K562 (cell line): ENCODE measurements around the gene CPSF6. TPM values are rescaled to one million over a fixed set of nuclear protein-coding genes. Genes with fewer than 3 reads are reported as not detected.

Source experiments
- ATAC-seq: fragments of 200-7000 bp; cut with Tn5 transposase; 3 replicates; pipeline ENCODE4 v1.9.1; 2020; ENCODE audit warnings: moderate library complexity
- BruUV-seq: library from RNA; stranded (reverse); fragments of 400-500 nt; replicated peaks from 2 replicates; lab custom pipeline; 2021; lab: Mats Ljungman, UMichigan
- CTCF ChIA-PET: fragments of 300-600 bp; formaldehyde crosslinking; extraction: SDS; loops from one replicate; lab custom pipeline; 2021; ENCODE audit warnings: low intra/inter-chr PET ratio; lab: Yijun Ruan, JAX
- POLR2A ChIA-PET: fragments of 300-600, 350-650 bp; sonication (Branson Sonifier 250); formaldehyde crosslinking; extraction: SDS; loops from one replicate; lab custom pipeline; 2021; ENCODE audit warnings: antibody characterized with exemption, inconsistent platforms; lab: Yijun Ruan, JAX
- DNase-seq, 4 experiments: peaks; one replicate each; pipeline versions ENCODE4 v3.0.0 to v3.0.0-alpha.2; 2011 to 2018; ENCODE audit warnings: low spot score in 3 of 4, mixed read lengths in 3 of 4; ENCODE audit errors: extremely low read depth in 1 of 4
- FAIRE-seq: peaks from 2 replicates; lab custom pipeline; 2011; peaks lifted over from hg19 to GRCh38; lab: Jason Lieb, UNC
- H2AFZ ChIP-seq: 2 replicates; pipeline ENCODE4 v1.6.0; 2011; ENCODE audit warnings: low read depth, low read length, control low read depth, inconsistent platforms
- H3K27ac ChIP-seq: fragments of 200-600 bp; 3 replicates; pipeline ENCODE4 v1.8.0; 2011; ENCODE audit warnings: low read depth, mild to moderate bottlenecking, control low read depth, inconsistent platforms, low read length, moderate library complexity, mixed read lengths; ENCODE audit errors: extremely low read depth
- H3K27me3 ChIP-seq, 2 experiments: fragments of 300-600 bp in 1 of 2; 2 replicates in 1 of 2; 3 replicates in 1 of 2; pipeline versions ENCODE4 v1.6.0 to v1.8.0; 2011; ENCODE audit warnings: inconsistent platforms in 2 of 2, low read length in 2 of 2, mild to moderate bottlenecking in 1 of 2, mixed read lengths in 1 of 2, moderate library complexity in 1 of 2; ENCODE audit not compliant: control insufficient read depth in 2 of 2, insufficient read depth in 2 of 2
- H3K36me3 ChIP-seq: fragments of 300-600 bp; 3 replicates; pipeline ENCODE4 v1.8.0; 2011; ENCODE audit warnings: mild to moderate bottlenecking, low read length, inconsistent platforms; ENCODE audit not compliant: control insufficient read depth, insufficient read depth
- H3K4me1 ChIP-seq, 2 experiments: fragments of 200-600 bp in 1 of 2; replicated peaks in 1 of 2; 2 replicates in 1 of 2; 3 replicates in 1 of 2; pipeline versions ENCODE4 v1.5.1 to v1.8.0; 2011; ENCODE audit warnings: inconsistent platforms in 2 of 2, low read length in 2 of 2, mild to moderate bottlenecking in 1 of 2, mixed read lengths in 1 of 2, moderate library complexity in 1 of 2; ENCODE audit not compliant: control insufficient read depth in 2 of 2, insufficient read depth in 2 of 2
- H3K4me2 ChIP-seq: 2 replicates; pipeline ENCODE4 v1.6.1; 2011; ENCODE audit warnings: low read length, control low read depth, inconsistent platforms, mixed read lengths; ENCODE audit not compliant: insufficient read depth
- H3K4me3 ChIP-seq: fragments of 200-600 bp; sonication (generic), shearing (Covaris generic); 2 replicates; pipeline ENCODE4 v1.5.1; 2016; ENCODE audit warnings: control low read depth, inconsistent platforms
- H3K79me2 ChIP-seq: fragments of 200-600 bp; 3 replicates; pipeline ENCODE4 v1.8.0; 2011; ENCODE audit warnings: low read length, inconsistent platforms; ENCODE audit not compliant: control insufficient read depth, insufficient read depth
- H3K9ac ChIP-seq, 2 experiments: 2 replicates each; pipeline versions ENCODE4 v1.6.0 to v1.6.1; 2011; ENCODE audit warnings: low read depth in 2 of 2, low read length in 2 of 2, control low read depth in 1 of 2, inconsistent platforms in 1 of 2, mild to moderate bottlenecking in 1 of 2, mixed read lengths in 1 of 2; ENCODE audit not compliant: insufficient read depth in 1 of 2
- H3K9me1 ChIP-seq: one replicate; pipeline ENCODE4 v1.6.0; 2011; ENCODE audit warnings: inconsistent platforms, mild to moderate bottlenecking, low read length, moderate library complexity; ENCODE audit not compliant: control insufficient read depth, insufficient read depth
- H3K9me3 ChIP-seq: replicated peaks from 2 replicates; pipeline ENCODE4 v1.5.1; 2011; ENCODE audit warnings: low read depth, low read length, inconsistent platforms; ENCODE audit not compliant: control insufficient read depth, insufficient read depth
- H4K20me1 ChIP-seq: replicated peaks from 2 replicates; pipeline ENCODE4 v1.6.1; 2011; ENCODE audit warnings: low read length, inconsistent platforms, mixed read lengths; ENCODE audit not compliant: control insufficient read depth, insufficient read depth
- CBX3 ChIP-seq, 2 experiments: IDR thresholded peaks; 1 replicate in 1 of 2; 2 replicates in 1 of 2; pipeline ENCODE4 v1.6.1; 2012; ENCODE audit warnings: inconsistent platforms in 2 of 2, low read length in 2 of 2, borderline replicate concordance in 1 of 2, control low read depth in 1 of 2
- FIP1L1 ChIP-seq: fragments of 200-400 bp; formaldehyde crosslinking; IDR thresholded peaks from 2 replicates; pipeline ENCODE4 v1.6.1; 2018; ENCODE audit warnings: mild to moderate bottlenecking, low read depth, low read length; ENCODE audit not compliant: poor library complexity, severe bottlenecking
- PHTF2 ChIP-seq: fragments of 250-450 bp; sonication (Bioruptor Pico); IDR thresholded peaks from 2 replicates; pipeline ENCODE4 v1.5.0; 2021; ENCODE audit warnings: mild to moderate bottlenecking
- TRIM28 ChIP-seq: fragments of 450-650 bp; IDR thresholded peaks from 2 replicates; pipeline ENCODE4 v1.6.1; 2017
- ZNF324 ChIP-seq: fragments of 250-450 bp; sonication (Bioruptor Pico); IDR thresholded peaks from 2 replicates; pipeline ENCODE4 v1.4.0; 2020; ENCODE audit warnings: mild to moderate bottlenecking
- WGBS: fragments of 100-300 bp; shearing (Covaris generic); methylation state at CpG from one replicate; pipeline ENCODE4 v1.1.6; 2016; ENCODE audit warnings: low coverage, mixed read lengths; ENCODE audit not compliant: insufficient coverage; ENCODE audit errors: missing lambda C conversion rate; 5-methylcytosine and 5-hydroxymethylcytosine counted together
- in situ Hi-C: fragments of 300-500 bp; cut with MboI; formaldehyde crosslinking; loops from 4 replicates; pipeline ENCODE4 v1.15.0; 2018; ENCODE audit warnings: inconsistent platforms, mixed read lengths
- intact Hi-C: fragments of 100-400 bp; cut with micrococcal nuclease; formaldehyde crosslinking; loops from 2 replicates; pipeline ENCODE4 v1.14.2; 2022
- polyA plus RNA-seq, 8 experiments: library from polyadenylated mRNA; depleted of rRNA in 4 of 8; stranded (reverse) in 5 of 8; unstranded in 3 of 8; fragments of >200 nt; fragmentation: Nextera tagmentation in 2 of 8; fragmentation: Illumina TruSeq in 1 of 8; extraction: Ambion mirVana in 2 of 8; extraction: Trizol in 1 of 8; gene quantifications; 2 replicates each; pipeline versions ENCODE4 v1.2.1 to v1.2.3, GENCODE V29; 2011 to 2014; ENCODE audit warnings: inconsistent platforms in 1 of 8, missing spikeins in 1 of 8
- total RNA-seq, 7 experiments: library from RNA; depleted of rRNA in 6 of 7; stranded (reverse); fragments of >200 nt in 6 of 7; fragmentation: Illumina TruSeq in 2 of 7; extraction: Trizol in 2 of 7; gene quantifications; 2 replicates each; pipeline versions ENCODE4 v1.2.1 to v1.2.3, GENCODE V29; 2011 to 2021; ENCODE audit warnings: low replicate concordance in 1 of 7
- TF ChIP-seq, protein P1 (sequence below): sonication (generic); IDR thresholded peaks from 2 replicates; pipeline ENCODE4 v1.6.1; 2016

The CPSF6 gene
- total and polyA plus RNA-seq, 9 of the 15 experiments (the other 6 are each of a cell fraction or from before 2014, with no cell fraction given): 34.3 to 129 (median 77.8) TPM

DNA sequence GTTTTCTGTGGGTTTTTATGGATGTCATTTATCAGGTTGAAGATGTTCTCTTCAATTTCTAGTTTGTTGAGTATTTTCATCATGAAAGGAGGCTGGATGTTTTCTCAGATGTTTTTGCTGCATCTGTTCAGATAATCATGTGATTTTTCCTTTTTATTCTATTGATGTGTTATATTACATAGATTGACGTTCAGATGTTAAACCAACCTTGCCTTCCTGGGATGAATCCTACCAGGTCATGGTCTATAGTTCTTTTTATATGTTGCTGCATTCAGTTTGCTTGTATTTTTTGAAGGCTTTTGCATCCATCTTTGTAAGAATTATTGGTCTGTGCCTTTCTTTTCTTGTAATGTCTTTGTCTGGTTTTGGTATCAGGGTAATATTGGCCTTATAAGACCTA is 64.9 kb downstream of the CPSF6 start:
- WGBS: 10% methylated on average over 1 of the region's 1 CpG
- in situ Hi-C loops: no loop called here
- BruUV-seq: no TSS peak
- Histone ChIP-seq H3K27ac (no peak overlapping the region), H3K9ac (no peak overlapping the region), H3K79me2 (no peaks in the 10 kb centered on the region), H3K4me3 (no peak overlapping the region), H3K9me1 (no peaks in the 10 kb centered on the region), H2AFZ (no peak overlapping the region), H3K36me3 (no peaks in the 10 kb centered on the region), H3K9me3 (no peaks in the 10 kb centered on the region; the same call in 1 of the 2 replicates), H3K4me2 (no peak overlapping the region), H3K27me3 (no peaks in the 10 kb centered on the region)
- CTCF ChIA-PET: no interaction called here
- POLR2A ChIA-PET: no interaction called here
- FAIRE-seq (peak; percentile 23), ATAC-seq (no peak), DNase-seq (no peak)
- intact Hi-C loops: no loop called here
- no peak for TF ChIP-seq FIP1L1
- 0 out of 3 replicates have a peak, but pooled peaks of 1 of the 2 experiments have one; percentile 20 for TF ChIP-seq CBX3 (IDR thresholded peaks at IDR 0.05; ENCODE audit: borderline replicate concordance in 1 of 2, low read length in 2 of 2)
- peak; percentile 52; the same call in 1 of the 2 replicates for TF ChIP-seq TRIM28
- peak; percentile 98 for TF ChIP-seq ZNF324 (CRISPR knock-in tag)
- TF ChIP-seq, all 486 proteins: peak for 3
- Histone ChIP-seq H3K4me1 (no peaks in the 10 kb centered on the region; a peak in 1 of 5 replicates), H4K20me1 (no peaks in the 10 kb centered on the region)

- Histone ChIP-seq H3K27ac (no peak overlapping the region), H3K4me3 (no peak overlapping the region)
- no TSS peak for BruUV-seq
- TF ChIP-seq PHTF2 (CRISPR knock-in tag): no peak
- TF ChIP-seq, protein P1, sequence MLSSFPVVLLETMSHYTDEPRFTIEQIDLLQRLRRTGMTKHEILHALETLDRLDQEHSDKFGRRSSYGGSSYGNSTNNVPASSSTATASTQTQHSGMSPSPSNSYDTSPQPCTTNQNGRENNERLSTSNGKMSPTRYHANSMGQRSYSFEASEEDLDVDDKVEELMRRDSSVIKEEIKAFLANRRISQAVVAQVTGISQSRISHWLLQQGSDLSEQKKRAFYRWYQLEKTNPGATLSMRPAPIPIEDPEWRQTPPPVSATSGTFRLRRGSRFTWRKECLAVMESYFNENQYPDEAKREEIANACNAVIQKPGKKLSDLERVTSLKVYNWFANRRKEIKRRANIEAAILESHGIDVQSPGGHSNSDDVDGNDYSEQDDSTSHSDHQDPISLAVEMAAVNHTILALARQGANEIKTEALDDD: peak; percentile 56
- TF ChIP-seq, all 486 proteins: peak for 1
- WGBS: 18% methylated on average over 3 of the region's 3 CpGs
- Histone ChIP-seq H3K9me3 (no peaks in the 10 kb centered on the region; the same call in 1 of the 2 replicates), H3K9me1 (no peaks in the 10 kb centered on the region), H3K79me2 (no peaks in the 10 kb centered on the region), H3K4me1 (no peaks in the 10 kb centered on the region; a peak in 1 of 5 replicates), H3K4me2 (no peak overlapping the region), H2AFZ (no peak overlapping the region), H3K9ac (no peak overlapping the region), H4K20me1 (no peaks in the 10 kb centered on the region), H3K36me3 (no peaks in the 10 kb centered on the region), H3K27me3 (no peaks in the 10 kb centered on the region)
- POLR2A ChIA-PET: no interaction called here
- ATAC-seq (no peak), FAIRE-seq (peak; percentile 35), DNase-seq (peak in 1 of 4 experiments; percentile 19)
- CTCF ChIA-PET: no interaction called here
- intact Hi-C loops (no loop called here), in situ Hi-C loops (no loop called here)
These were observed 70.1 kb downstream of the CPSF6 start for GRCh38 chr12:69309461-69309860.
